Medulla oblongata (tissue), 1 donor: Measurements from ENCODE around the gene PM20D1.
"Not testable (repeated sequence)": the region's sequence is repeated elsewhere in the genome, so short reads cannot be mapped to it uniquely, and the experiment has no call there.

Experiments used
- DNase-seq: peaks from one replicate; pipeline ENCODE4 v3.0.0-alpha.2; 2015; ENCODE audit errors: extremely low spot score

PM20D1 gene

GRCh38 chr1:205849619-205850355 lies at the start of gene PM20D1:
Gene PM20D1, minus strand, starts transcription at chr1:205850132. Its CDS starts 60 bp downstream, at chr1:205850072.
- DNase-seq, result peak; percentile 95

- no peak for DNase-seq
These were observed 46.4 kb upstream of the PM20D1 start for GRCh38 chr1:205896351-205896750.

- not testable (repeated sequence) for DNase-seq
These were observed 44.2 kb upstream of the PM20D1 start for GRCh38 chr1:205894119-205894518.

- not testable (repeated sequence) for DNase-seq
These were observed 42.2 kb upstream of the PM20D1 start for GRCh38 chr1:205892175-205892574.

- not testable (repeated sequence) for DNase-seq
These were observed 41.5 kb upstream of the PM20D1 start for GRCh38 chr1:205891481-205891880.

GRCh38 chr1:205890631-205891030 lies 40.7 kb upstream of the PM20D1 start:
- DNase-seq, result not testable (repeated sequence)

GRCh38 chr1:205889706-205890105 lies 39.8 kb upstream of the PM20D1 start:
- DNase-seq, result not testable (repeated sequence)

GRCh38 chr1:205889006-205889405 lies 39.1 kb upstream of the PM20D1 start:
- not testable (repeated sequence) for DNase-seq

GRCh38 chr1:205883792-205884191 lies 33.9 kb upstream of the PM20D1 start:
- no peak for DNase-seq

- no peak for DNase-seq
These were observed 31.0 kb upstream of the PM20D1 start for GRCh38 chr1:205880923-205881322.

GRCh38 chr1:205879974-205880373 lies 30.0 kb upstream of the PM20D1 start:
- DNase-seq, result no peak

- DNase-seq, result no peak
These were observed 28.1 kb upstream of the PM20D1 start for GRCh38 chr1:205878026-205878425.

- DNase-seq, result not testable (repeated sequence)
These were observed 23.2 kb upstream of the PM20D1 start for GRCh38 chr1:205873148-205873547.

GRCh38 chr1:205870236-205870635 lies 20.3 kb upstream of the PM20D1 start:
- DNase-seq, result no peak

GRCh38 chr1:205861540-205861939 lies 11.6 kb upstream of the PM20D1 start:
- DNase-seq, result no peak

GRCh38 chr1:205858141-205858961 lies 8.4 kb upstream of the PM20D1 start:
- no peak for DNase-seq

- DNase-seq, result not testable (repeated sequence)
These were observed 7.6 kb upstream of the PM20D1 start for GRCh38 chr1:205857501-205857900.

- DNase-seq, result no peak
These were observed 6.5 kb upstream of the PM20D1 start for GRCh38 chr1:205856433-205856832.

GRCh38 chr1:205852969-205853368 lies 3.0 kb upstream of the PM20D1 start:
- no peak for DNase-seq

GRCh38 chr1:205851993-205852392 lies 2.1 kb upstream of the PM20D1 start:
- DNase-seq, result no peak

GRCh38 chr1:205843036-205843859 lies 6.7 kb downstream of the PM20D1 start:
- no peak for DNase-seq

GRCh38 chr1:205842229-205842628 lies 7.7 kb downstream of the PM20D1 start:
- DNase-seq, result no peak
